Measurements from ENCODE around the gene UNC5C. TPM values are rescaled to one million over a fixed set of nuclear protein-coding genes. Genes with fewer than 3 reads are reported as not detected.
A peak's percentile ranks its signal among the peaks of the same experiment; 100 is the strongest.

The UNC5C gene
- total RNA-seq, 1 experiment from 2014 or later, result 0.50 TPM

GRCh38 chr4:95393821-95394220 is 155.0 kb downstream of the UNC5C start:
- no peak for DNase-seq (ENCODE audit: low read depth, low spot score)
- in situ Hi-C loops (cut with HindIII; ENCODE audit: low pct_unique_long_range_greater_than_20kb, low sequenced_read_pairs), result no loop called here

- DNase-seq (ENCODE audit: low read depth, low spot score), result no peak
- in situ Hi-C loops (cut with HindIII; ENCODE audit: low pct_unique_long_range_greater_than_20kb, low sequenced_read_pairs), result no loop called here
These were observed 159.9 kb downstream of the UNC5C start for GRCh38 chr4:95388911-95389310.

- in situ Hi-C loops (cut with HindIII; ENCODE audit: low pct_unique_long_range_greater_than_20kb, low sequenced_read_pairs), result no loop called here
- no peak for DNase-seq (ENCODE audit: low read depth, low spot score)
These were observed 161.1 kb downstream of the UNC5C start for GRCh38 chr4:95387719-95388118.

GRCh38 chr4:95386410-95386809 is 162.4 kb downstream of the UNC5C start:
- no peak for DNase-seq (ENCODE audit: low read depth, low spot score)
- in situ Hi-C loops (cut with HindIII; ENCODE audit: low pct_unique_long_range_greater_than_20kb, low sequenced_read_pairs), result no loop called here

- in situ Hi-C loops (cut with HindIII; ENCODE audit: low pct_unique_long_range_greater_than_20kb, low sequenced_read_pairs), result no loop called here
- no peak for DNase-seq (ENCODE audit: low read depth, low spot score)
These were observed 166.8 kb downstream of the UNC5C start for GRCh38 chr4:95381843-95382580.

- no peak for DNase-seq (ENCODE audit: low read depth, low spot score)
- in situ Hi-C loops (cut with HindIII; ENCODE audit: low pct_unique_long_range_greater_than_20kb, low sequenced_read_pairs), result no loop called here
These were observed 169.1 kb downstream of the UNC5C start for GRCh38 chr4:95379633-95380032.

GRCh38 chr4:95377366-95377900 is 171.3 kb downstream of the UNC5C start:
- in situ Hi-C loops (cut with HindIII; ENCODE audit: low pct_unique_long_range_greater_than_20kb, low sequenced_read_pairs), result no loop called here
- no peak for DNase-seq (ENCODE audit: low read depth, low spot score)

- DNase-seq (ENCODE audit: low read depth, low spot score), result no peak
- in situ Hi-C loops (cut with HindIII; ENCODE audit: low pct_unique_long_range_greater_than_20kb, low sequenced_read_pairs), result no loop called here
These were observed 177.1 kb downstream of the UNC5C start for GRCh38 chr4:95371476-95372224.

- in situ Hi-C loops (cut with HindIII; ENCODE audit: low pct_unique_long_range_greater_than_20kb, low sequenced_read_pairs), result no loop called here
- DNase-seq (ENCODE audit: low read depth, low spot score), result peak; percentile 50
These were observed 180.9 kb downstream of the UNC5C start for GRCh38 chr4:95367824-95368223.

- in situ Hi-C loops (cut with HindIII; ENCODE audit: low pct_unique_long_range_greater_than_20kb, low sequenced_read_pairs), result no loop called here
- peak; percentile 9 for DNase-seq (ENCODE audit: low read depth, low spot score)
These were observed 184.8 kb downstream of the UNC5C start for GRCh38 chr4:95363966-95364365.

- DNase-seq (ENCODE audit: low read depth, low spot score), result no peak
These were observed 185.2 kb downstream of the UNC5C start for GRCh38 chr4:95363559-95363925.

GRCh38 chr4:95362906-95363558 is 185.7 kb downstream of the UNC5C start:
- peak; percentile 60 for DNase-seq (ENCODE audit: low read depth, low spot score)

More at GRCh38 chr4:95363559-95363925, 185.2 kb downstream of the UNC5C start:
- in situ Hi-C loops (cut with HindIII; ENCODE audit: low pct_unique_long_range_greater_than_20kb, low sequenced_read_pairs), result no loop called here

GRCh38 chr4:95362066-95362465 is 186.7 kb downstream of the UNC5C start:
- no peak for DNase-seq (ENCODE audit: low read depth, low spot score)
- in situ Hi-C loops (cut with HindIII; ENCODE audit: low pct_unique_long_range_greater_than_20kb, low sequenced_read_pairs), result no loop called here

More at GRCh38 chr4:95362906-95363558, 185.7 kb downstream of the UNC5C start:
- in situ Hi-C loops (cut with HindIII; ENCODE audit: low pct_unique_long_range_greater_than_20kb, low sequenced_read_pairs), result no loop called here

- in situ Hi-C loops (cut with HindIII; ENCODE audit: low pct_unique_long_range_greater_than_20kb, low sequenced_read_pairs), result no loop called here
- no peak for DNase-seq (ENCODE audit: low read depth, low spot score)
These were observed 187.1 kb downstream of the UNC5C start for GRCh38 chr4:95361696-95361965.

GRCh38 chr4:95360906-95361695 is 187.7 kb downstream of the UNC5C start:
- DNase-seq (ENCODE audit: low read depth, low spot score), result no peak
- in situ Hi-C loops (cut with HindIII; ENCODE audit: low pct_unique_long_range_greater_than_20kb, low sequenced_read_pairs), result no loop called here

GRCh38 chr4:95360256-95360903 is 188.4 kb downstream of the UNC5C start:
- no peak for DNase-seq (ENCODE audit: low read depth, low spot score)
- in situ Hi-C loops (cut with HindIII; ENCODE audit: low pct_unique_long_range_greater_than_20kb, low sequenced_read_pairs), result no loop called here

GRCh38 chr4:95358421-95358820 is 190.4 kb downstream of the UNC5C start:
- in situ Hi-C loops (cut with HindIII; ENCODE audit: low pct_unique_long_range_greater_than_20kb, low sequenced_read_pairs), result no loop called here

More at GRCh38 chr4:95358421-95358820, 190.4 kb downstream of the UNC5C start:
- DNase-seq (ENCODE audit: low read depth, low spot score), result no peak

Measured in SK-MEL-5 (cell line).